Stimulated activated CD8-positive, alpha-beta memory T cell treated with anti-CD3 and anti-CD28 coated beads, Interleukin-2, amount 100 ng/mL, for 48 hours (primary cell): Measurements from ENCODE around the gene FYCO1.

Experiments used
- DNase-seq, 2 donors: peaks; one replicate each; pipeline ENCODE4 v3.0.0-alpha.2; 2020; ENCODE audit warnings: low read depth in 2 of 2

The FYCO1 gene

DNA sequence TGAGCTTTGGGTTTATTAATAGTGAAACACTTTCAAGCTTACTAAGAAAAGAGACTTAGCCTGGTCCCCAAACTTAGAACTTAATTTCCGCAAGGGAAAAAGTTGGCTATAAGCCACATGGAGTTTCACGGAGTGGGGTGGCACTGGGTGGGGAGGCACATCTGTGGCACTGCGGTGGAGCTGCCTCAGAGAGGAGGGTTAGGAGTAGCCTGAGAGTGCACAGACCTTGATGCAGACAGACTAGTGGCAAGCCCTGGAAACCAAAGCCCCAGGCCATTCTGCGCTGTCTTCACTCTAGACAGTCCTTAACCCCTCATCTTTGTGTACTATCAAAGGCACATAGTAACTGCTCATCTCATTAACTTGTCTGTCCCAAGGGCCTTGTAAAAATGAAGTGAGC is 30.4 kb downstream of the FYCO1 start:
- no peak for DNase-seq

DNA sequence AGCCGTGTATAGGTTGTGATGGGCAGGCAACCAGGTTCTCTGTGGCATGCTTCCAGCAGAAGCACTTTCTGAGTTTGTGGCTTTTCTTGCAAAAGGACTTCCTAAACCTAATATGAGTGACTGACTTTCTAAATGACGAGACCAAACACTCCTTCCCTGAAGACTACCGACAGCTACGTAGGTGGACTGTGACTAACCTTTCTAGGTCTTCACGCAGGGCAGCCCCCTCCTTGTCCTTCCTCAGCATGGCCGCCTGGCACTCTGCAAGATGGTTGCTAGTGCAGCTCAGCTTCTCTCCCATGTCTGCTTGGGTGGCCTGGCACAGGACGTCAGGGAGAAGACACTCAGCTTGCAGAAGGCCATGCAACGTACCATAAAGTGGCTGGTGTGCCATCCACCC is 31.5 kb downstream of the FYCO1 start:
- DNase-seq, result peak in 1 of 2 donors; percentile 45

GRCh38 chr3:45962033-45962432 is 33.6 kb downstream of the FYCO1 start:
- no peak for DNase-seq

GRCh38 chr3:45960289-45960688 is 35.3 kb downstream of the FYCO1 start:
- no peak for DNase-seq

GRCh38 chr3:45959201-45959600 is 36.4 kb downstream of the FYCO1 start:
- no peak for DNase-seq

DNA sequence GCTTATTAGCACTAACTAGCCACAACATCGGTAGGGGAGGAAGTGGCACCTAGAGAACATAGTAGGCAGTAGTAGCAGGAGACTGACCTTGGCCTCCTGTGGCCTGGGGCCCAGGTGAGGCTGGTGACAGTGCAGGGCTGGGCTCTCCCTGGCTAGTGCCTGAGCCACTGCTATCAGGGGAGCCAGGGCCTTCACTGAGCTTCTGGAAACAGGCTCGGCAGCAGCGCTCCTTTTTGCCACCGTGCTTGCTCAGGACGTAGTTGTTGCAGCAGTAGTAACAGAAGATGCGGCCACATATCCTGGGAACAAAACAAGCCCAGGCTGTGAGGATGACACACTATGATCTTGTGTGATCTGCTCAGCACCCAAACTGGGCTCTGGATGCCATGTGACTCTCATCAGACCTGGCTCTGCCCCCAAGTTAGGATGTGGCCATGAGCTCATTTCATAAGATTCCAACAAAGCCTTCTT is 37.3 kb downstream of the FYCO1 start:
- no peak for DNase-seq

- no peak for DNase-seq
These were observed 38.0 kb downstream of the FYCO1 start for GRCh38 chr3:45957586-45957985.

- DNase-seq, result no peak
These were observed 39.9 kb downstream of the FYCO1 start for GRCh38 chr3:45955706-45956105.

- DNase-seq, result no peak
These were observed 40.5 kb downstream of the FYCO1 start for GRCh38 chr3:45955017-45955647.

- no peak for DNase-seq
These were observed 41.3 kb downstream of the FYCO1 start for GRCh38 chr3:45954306-45954705.

DNA sequence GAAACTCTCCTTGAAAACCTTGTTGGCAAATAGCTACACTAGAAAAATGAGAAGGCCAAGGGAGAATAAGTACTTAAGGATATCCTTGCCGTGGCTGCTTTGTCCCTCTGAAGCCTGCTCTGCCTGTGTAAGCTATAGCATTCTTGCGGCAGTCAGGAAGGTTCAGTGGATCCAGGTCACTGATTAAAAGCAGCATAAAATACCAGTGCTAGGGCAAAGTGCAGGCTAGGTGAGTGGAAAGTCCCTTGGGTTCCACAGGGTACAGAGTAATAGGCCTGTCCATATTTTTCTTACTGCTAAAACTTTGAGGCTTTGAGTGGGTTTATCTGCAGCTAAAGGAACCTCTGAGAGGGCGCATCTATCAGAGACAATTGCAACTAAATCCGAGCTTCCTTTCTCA is 42.1 kb downstream of the FYCO1 start:
- DNase-seq, result no peak

DNA sequence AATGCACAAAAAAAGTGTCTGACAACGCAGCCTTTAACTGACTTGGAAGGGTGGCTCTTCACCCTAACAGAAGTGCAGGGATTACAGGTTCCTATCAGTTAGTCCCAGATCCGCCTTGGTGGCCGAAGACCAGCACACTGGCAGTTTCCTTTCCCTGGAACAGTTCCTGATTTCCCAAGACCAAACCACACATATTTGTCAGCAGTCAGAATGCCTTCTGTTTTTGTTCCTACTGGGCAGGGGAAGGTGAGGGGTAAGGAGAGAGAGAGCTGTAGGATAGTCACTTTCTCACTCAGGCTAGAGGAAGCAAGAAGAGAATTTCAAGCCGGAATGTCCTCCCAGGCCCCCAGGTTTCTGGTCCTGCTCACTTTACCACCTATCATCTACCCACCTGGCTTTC is 43.2 kb downstream of the FYCO1 start:
- DNase-seq, result no peak

- DNase-seq, result no peak
These were observed 43.7 kb downstream of the FYCO1 start for GRCh38 chr3:45951946-45952345.

DNA sequence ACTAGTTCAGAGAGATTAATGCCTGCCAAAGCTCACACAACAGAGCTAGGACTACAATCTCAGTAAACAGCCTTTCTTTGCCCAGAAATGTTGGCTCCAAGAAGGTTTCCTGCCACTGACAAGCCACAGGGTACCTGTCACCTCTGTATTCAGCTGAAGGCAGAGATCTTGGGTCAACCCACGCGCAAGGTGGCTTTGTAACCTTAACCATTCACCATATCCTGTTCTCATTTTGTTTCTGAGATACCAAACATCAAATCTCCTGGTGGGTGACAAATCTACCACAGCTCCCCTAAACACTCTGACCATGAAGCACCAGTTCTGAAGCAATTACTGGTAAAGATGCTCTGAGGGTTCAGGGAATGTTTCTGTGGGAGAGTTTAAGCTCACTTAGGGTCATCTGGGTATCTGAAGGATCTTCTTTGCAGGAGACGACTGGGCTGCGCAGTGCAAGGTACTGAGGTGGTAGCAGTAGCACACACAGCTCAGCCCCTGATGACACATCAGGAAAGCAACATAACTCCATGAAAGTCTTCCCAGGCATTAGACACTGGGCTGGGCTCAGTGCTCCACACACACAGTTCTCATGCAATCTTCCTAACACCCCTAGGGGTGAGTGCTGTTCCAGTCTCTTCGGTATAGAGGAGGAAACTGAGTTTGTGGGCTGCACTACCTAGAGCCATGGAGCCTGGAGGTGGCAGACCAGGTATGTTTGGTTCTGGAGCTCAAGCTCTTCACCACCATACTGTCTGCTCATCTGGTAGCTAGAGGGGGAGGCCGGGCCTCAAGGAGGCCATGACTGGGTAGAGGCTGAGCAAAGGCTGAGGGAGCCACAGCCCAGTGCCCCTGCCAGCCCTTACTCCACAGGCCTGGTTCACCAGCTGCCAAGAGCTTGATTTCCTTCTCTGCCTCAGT is 44.7 kb downstream of the FYCO1 start:
- DNase-seq, result peak; percentile 37 to 64

DNA sequence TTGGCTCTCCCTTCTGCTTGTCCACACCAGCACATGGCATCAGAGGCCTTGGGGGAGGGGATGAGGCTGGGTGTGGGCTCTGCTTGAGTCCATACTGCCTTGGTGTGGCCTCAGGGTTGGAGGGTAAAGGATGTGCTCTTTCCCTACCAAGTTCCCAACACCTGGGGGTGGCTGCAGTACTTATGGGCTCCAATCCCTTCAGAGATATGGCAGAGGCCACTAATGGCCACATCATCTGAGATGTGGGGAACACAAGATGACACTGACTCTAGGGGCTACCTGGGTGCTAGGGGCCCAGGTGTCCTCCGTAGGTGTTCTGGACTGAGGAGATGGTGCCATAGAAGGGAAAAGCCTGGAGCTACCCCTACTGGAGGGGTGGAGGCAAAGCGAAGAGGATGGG is 45.5 kb downstream of the FYCO1 start:
- DNase-seq, result no peak

GRCh38 chr3:45949432-45949831 is 46.2 kb downstream of the FYCO1 start:
- DNase-seq, result no peak

GRCh38 chr3:45948881-45949280 is 46.7 kb downstream of the FYCO1 start:
- no peak for DNase-seq

DNA sequence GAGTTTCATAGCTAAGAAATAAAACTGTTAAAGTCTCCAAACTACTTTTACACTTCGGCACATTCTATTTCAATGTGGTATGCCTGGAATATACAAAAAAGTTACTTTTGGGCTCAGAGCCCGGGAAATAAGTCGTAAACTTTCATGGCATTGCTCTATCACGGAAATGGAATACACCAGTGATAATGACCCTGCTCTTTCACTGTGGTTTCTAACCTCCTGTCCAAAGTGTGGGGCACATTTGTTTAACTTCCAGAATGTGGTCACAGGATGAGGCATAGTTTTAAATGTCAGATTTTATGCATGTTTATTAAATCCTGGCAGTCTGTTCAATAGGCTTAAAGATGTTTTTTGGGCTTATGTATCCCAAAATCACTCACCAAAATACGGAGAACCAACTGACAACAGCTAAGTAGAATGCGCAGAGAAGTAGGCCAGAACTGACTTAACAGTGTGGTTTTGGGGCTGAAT is 47.3 kb downstream of the FYCO1 start:
- DNase-seq, result no peak

DNA sequence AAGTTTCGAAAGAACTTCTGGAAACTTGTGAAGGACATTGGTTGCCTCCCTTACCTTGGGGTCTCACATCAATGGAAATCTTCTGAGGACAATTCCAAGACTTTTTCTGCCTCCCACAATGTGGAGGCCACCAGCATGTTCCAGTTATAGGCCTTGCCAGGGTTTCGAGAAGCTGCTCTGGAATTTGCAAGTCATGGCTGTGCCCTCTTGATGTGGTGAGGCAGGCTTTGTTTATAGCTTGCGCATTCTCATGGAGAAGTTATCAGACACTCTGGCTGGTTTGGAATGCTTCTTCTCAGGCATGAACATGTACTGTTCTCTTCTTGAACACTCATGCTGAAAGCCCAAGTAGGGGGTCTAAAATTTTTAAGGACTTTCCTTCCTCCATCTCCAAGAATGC is 48.3 kb downstream of the FYCO1 start:
- no peak for DNase-seq

DNA sequence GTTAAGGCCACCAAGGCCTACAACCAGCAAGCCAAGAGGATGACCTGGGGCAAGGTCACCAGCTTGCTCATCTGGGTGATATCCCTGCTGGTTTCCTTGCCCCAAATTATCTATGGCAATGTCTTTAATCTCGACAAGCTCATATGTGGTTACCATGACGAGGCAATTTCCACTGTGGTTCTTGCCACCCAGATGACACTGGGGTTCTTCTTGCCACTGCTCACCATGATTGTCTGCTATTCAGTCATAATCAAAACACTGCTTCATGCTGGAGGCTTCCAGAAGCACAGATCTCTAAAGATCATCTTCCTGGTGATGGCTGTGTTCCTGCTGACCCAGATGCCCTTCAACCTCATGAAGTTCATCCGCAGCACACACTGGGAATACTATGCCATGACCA is 48.7 kb downstream of the FYCO1 start:
- DNase-seq, result no peak

- DNase-seq, result no peak
These were observed 49.3 kb downstream of the FYCO1 start for GRCh38 chr3:45946307-45946706.

DNA sequence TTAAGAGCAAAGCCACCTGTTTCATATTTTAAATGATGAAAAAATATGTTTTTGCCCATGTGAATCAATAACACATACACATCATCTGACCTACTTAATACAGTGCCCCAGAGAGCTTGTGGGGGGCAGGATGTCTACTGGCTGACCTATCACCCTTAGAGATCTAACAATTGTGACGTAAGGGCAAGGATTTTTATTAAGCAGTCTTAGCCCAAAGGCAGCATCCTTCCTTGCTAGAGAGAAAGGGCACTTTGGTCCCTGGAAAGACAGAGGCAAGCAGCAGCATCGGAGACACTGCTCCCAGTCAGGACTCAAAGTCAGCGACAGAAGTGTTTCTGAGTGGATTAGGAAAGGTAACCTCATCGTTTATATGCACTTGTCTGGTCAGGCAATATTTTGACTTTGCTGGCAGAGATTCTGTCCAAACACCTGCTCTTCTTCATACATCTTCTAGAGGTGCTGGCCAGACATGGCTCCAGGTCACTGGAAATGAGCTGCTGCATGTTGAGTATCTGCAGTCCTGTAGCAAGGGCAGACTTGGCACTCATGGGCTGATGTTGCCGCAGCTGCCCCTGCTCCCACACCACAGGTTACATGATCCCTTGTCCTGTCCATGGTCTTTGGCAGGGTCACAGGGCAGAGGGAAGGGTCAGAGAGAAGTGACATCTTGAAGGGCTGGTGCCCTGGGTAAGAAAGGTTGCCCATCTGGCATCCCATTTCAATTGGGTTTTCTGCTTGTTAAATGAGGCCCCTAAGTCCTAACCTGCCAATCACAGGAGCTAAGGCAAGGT is 50.6 kb downstream of the FYCO1 start:
- no peak for DNase-seq
